GM19467 (cell line): ENCODE data around the gene FRAS1.

Source experiments
- ATAC-seq: cut with Tn5 transposase; IDR thresholded peaks from one replicate; pipeline ENCODE4 v1.9.1; 2021; ENCODE audit warnings: mild to moderate bottlenecking, moderate library complexity; ENCODE audit not compliant: unreplicated experiment

Gene FRAS1

DNA sequence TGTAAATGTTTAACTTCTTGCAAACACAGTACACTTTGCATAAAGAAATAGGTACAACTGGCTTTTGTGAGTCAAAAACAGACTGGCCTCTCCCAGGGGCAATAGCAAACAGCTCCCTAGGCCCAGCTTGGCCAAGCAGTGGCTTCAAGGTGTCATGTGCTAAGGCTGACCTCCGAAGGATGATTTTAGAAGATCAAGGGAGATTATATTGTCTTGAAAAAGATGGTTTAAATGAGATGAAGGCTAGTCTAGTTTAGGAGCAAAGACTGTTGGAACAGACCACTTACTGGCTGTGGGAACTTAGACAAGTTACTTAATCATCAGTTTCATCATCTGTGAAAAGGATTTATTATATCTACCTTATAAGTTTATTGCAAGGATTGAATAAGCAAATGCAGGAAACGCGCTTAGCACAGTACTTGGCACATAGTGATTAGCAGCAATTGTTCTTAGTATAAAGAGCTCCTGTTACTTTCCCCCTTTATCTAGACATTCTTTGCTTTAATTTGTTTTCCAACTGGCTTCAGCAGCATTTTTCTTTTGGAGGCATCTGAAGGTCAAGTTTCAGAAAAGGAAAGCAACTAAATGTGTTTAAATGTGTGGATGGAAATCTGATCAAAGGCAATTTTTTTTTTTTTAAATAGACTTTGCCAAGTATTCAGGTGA, 511.6 kb downstream of the FRAS1 start:
- peak; percentile 69 for ATAC-seq

DNA sequence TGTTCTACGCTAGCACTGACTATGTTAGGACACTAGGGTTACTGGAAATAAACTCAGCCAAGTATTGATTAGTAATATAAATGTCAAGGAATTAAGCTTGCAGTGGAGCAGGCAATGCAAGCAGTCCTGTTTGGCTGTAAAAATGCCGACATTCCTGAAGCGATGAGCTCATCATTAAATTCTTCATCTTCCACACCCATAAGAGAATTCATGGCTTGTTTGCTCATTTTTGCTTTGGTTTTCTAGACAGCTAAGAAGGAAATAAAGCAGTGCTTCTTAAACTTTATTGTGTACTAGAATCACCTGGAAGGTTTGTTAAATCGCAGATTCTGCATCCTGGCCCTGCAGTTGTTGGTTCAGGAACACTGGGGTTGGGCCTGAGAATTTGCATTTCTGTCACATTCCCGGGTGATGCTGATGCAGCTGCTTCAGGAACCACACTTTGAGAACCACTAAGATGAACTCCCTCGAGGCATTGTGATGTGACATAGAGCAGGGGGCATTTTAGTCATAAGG, 512.2 kb downstream of the FRAS1 start:
- no peak for ATAC-seq

DNA sequence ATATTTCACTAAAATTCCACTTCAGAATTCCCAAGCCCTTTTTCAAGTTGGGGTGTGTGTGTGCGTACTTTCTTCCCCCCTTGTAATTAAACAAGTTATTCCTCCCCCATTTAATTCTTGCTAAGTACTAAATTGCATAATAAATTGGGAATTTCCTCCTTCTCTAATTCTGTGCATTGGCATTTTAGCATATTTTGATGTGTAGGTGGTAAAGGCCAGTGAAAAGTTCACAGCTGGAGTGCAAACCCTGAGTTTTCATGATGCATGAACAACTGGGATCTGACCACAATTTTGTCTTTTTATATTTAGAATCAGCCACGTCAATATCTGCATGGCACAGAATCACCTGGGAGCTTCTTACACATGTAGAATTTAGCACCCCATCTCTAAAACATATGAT, 513.0 kb downstream of the FRAS1 start:
- ATAC-seq = no peak

DNA sequence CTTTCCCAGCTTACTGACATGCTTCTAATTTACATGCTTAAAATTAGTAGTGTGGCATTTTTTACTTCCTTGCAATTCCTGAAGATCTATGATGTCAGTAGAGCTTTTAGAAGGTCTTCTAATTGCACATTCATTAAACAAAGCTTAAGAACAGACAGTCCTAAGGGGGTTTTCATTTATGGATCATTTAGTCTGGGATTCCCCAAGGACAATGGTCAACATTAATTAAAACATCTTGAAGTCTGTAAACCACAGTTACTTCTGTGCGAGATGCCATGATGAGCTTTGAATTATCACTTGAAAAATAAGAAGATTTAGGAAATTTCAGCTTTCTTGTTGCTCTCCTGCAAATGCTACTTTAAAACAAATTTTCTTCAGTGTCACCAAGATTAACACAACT, 514.7 kb downstream of the FRAS1 start:
- no peak for ATAC-seq

DNA sequence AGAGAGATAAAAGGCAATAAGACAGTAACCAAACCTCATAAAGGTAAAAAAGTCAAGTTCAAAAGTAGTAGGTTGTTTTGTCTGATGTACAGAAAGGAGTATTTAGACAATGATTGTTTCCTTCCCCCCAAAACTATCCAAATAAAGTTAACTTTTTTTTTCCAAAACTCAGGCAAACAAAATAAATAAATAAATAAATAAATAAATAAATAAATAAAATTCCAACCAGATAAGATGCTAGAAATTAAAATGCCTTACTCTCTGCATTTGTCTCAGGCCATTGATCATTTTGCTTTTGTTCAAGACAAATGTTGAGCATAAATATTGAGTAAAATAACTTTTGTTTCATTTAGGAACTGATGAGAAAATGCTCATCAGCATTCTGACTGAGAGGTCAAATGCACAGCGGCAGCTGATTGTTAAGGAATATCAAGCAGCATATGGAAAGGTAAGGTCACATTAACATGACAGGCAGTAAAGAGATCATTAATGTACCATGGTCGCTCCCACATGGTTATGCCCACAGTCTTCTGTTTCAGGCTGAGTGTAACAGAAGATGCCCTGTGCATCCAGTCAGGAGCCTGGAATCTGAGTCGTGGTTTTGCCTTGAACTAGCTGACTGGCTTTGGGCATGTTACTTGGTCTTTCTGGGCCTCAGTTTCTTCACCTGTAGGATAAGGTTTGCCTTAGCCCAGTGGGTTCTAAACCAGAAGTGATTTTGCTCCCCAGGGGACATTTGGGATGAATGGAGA, 521.7 kb downstream of the FRAS1 start:
- ATAC-seq = no peak

DNA sequence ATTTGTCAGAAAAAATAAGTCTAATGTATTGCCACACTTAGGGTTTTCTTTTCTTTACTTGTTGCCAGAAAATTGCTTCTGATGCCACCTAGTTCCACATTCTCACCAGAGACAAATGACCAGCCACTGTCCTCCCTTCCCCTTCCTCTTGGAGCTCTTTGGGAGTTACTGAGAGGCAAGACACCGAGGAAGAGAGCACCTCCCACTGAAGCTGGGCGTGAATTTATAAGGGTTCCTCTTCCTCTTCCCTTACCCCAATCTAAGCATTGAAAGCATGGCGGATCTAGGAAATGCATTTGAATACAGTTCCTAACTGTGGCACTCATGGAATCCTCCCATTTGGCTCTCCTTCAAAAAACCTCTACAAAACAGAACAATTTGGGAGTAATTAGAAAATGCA, 524.5 kb downstream of the FRAS1 start:
- no peak for ATAC-seq

DNA sequence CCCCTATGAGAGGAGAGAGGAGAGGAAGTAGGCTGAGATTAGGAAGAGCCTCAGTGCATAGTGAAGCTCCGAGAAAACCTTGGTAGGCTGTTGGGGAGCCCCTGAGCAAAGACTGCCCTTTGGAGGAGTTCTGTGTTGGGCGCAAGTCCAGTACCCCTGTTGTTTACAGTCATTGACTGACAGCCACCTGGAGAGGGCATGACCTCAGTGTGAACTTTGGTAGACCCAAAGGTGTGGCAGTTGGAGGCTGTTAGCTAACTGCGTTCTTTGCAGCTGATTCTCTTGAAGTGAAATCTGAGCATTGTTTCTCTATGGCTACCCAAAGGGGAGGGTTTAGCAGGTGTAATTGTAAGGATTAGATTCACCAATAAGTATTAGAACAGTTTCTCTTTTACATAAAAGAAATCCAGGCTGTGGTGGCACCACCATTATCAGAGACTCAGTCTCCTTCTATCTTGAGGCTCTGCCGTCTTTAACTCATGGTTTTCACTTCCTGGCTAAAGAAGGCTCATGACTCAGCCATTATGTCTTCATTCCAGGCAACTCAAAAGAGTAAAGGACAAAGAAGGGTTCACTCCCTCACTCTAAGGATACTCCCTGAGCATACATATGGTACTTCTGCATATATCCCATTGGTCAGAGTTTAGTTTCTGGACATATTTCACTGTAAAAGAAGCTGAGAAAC, 527.9 kb downstream of the FRAS1 start:
- no peak for ATAC-seq

DNA sequence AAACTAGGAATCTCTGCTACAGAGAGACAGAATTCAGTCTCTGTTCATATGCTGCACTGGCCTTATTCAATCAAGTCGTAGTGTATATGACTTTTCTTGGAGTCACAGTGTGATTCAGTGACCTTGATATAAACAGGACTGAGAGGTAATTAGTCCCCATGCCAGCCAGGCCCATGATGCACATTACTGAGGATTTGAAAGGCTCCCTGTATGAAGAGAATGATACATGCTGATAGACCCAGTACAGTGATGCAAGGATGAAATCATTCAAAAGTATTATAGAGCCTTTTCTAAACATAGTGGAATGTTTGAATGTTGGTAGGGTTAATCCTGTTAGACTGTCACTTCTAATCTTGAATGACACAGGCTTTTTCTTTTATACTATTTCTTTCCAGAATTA, 528.5 kb downstream of the FRAS1 start:
- no peak for ATAC-seq

DNA sequence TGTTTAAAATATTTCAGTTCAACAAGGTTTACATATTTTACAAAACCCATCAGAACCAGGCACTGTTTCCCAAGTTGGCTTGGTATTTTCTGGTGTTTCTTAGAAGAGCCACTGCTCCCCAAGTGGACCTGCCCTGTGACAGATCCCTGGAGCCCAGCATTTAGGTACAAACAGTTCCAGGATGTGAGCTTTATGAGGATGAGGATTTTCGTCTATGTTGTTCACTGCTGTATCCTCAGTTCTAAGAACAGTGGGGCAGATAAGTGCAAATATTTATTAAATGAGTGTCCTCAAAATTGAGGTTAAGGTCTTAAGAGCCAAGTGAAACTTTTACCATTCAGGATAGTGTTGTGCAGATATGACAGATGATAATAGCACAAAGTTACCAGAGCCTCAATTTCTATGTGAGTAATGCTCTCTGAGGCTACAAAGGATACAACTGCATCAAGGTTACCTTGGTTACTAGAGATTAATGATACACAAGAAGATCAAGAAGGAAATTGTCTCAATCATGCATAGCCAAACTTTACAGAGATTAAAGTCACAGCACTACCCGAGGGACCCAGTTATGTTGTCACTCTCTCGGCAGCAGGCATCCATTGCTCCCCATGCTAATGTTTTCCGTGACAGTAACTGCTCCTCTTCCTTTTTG, 531.9 kb downstream of the FRAS1 start:
- ATAC-seq = no peak

DNA sequence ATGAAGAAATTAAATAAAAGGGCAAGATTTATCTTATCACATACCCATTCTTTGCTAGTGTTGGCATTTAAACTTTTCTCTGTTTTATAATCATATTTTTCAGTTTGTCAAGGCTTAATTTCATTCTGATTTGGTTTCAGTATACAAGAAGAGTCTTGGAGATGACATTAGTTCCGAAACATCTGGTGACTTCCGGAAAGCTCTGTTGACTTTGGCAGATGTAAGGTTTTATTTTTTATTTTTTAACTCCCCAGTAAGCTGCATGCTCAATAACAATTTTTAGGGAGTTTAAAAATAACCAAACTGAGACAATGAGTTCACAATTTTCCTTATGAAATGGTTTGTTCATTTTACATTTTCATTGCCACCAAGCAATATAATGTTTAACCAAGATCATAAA, 534.3 kb downstream of the FRAS1 start:
- no peak for ATAC-seq

DNA sequence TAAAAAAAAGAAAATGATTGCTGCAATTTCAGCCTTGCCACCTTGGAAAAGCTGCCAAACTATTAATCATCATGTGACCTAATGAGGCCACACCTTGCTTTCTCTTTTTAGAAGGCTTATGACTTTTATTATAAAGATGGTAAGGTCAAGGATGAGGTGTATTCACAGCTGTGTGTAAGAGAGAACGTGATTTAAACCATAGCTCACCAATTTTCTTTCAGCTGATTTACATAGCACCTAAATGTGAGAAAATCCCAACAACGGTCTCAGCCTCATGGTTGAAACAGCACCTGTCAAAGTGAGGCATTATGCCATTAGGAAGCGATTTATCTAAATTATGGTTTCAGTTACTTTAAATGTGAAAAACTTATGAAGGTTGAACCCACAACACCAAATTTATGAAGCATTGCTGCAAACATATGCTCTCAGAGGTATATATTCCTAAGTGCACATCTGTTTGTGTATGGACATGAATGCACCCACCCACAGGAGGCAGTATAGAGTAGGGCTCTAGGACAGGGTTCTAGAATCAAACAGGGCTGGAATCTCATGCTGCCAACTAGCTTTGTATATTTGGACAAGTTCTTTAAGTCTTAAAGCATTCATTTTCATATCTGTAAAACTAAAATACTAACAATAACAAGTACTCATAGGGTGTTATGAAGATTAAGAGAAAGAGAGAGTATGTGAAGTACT, 535.1 kb downstream of the FRAS1 start:
- ATAC-seq = no peak
